Measurements from ENCODE around the gene CRLF1. TPM values are rescaled to one million over a fixed set of nuclear protein-coding genes. Genes with fewer than 3 reads are reported as not detected.

CRLF1 gene, protein sequence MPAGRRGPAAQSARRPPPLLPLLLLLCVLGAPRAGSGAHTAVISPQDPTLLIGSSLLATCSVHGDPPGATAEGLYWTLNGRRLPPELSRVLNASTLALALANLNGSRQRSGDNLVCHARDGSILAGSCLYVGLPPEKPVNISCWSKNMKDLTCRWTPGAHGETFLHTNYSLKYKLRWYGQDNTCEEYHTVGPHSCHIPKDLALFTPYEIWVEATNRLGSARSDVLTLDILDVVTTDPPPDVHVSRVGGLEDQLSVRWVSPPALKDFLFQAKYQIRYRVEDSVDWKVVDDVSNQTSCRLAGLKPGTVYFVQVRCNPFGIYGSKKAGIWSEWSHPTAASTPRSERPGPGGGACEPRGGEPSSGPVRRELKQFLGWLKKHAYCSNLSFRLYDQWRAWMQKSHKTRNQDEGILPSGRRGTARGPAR
- total RNA-seq, result 0.31 and 1.1 TPM in 2 replicates

DNA sequence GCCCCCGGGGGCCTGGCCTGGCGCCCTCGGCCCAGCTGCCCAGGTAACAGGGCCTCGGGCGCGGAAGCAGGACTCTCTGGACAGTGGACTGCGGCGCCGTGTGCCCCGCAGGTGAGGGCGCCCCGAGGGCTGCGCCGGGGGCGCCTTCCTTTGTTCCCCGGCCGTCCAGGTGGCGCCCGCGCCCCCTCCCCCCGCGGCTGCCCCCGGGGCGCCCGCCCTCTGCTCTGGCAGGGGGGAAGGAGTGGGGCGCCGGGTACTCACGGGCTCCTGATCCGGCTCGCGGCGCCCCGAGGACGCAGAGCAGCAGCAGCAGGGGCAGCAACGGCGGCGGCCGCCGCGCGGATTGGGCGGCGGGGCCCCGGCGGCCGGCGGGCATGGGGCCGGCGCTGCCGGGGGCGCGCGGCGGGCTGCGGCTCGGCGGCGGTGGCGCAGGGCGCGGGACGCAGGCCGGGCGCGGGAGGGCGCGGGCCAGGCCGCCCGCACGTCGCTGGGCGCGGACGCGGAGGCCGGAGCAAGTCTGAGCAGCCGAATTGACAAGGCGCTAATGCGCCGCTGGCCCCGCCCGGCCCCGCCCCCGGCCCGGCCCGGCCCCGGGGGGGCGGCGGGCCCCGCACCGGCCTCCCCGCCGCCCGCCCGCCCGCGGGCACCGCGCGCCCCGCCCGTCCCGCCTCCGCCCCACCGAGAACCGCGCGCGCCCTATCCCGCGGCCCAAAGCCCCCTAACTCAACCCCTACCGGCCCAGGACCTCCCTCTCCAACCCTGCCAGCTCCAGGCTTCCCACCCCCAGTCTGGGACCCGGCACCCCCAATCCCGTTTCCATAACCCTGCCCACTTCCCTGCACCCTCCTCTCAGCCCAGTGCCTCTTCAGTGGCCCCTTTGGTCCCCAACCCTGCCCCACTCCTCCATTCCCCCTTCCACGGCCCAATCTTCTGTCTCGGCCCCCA, at the start of gene CRLF1:
TSS of gene CRLF1 (minus strand) at position 519 of the 945 bp plus-strand sequence. CDS start at position 376, 143 bp downstream.

DNA sequence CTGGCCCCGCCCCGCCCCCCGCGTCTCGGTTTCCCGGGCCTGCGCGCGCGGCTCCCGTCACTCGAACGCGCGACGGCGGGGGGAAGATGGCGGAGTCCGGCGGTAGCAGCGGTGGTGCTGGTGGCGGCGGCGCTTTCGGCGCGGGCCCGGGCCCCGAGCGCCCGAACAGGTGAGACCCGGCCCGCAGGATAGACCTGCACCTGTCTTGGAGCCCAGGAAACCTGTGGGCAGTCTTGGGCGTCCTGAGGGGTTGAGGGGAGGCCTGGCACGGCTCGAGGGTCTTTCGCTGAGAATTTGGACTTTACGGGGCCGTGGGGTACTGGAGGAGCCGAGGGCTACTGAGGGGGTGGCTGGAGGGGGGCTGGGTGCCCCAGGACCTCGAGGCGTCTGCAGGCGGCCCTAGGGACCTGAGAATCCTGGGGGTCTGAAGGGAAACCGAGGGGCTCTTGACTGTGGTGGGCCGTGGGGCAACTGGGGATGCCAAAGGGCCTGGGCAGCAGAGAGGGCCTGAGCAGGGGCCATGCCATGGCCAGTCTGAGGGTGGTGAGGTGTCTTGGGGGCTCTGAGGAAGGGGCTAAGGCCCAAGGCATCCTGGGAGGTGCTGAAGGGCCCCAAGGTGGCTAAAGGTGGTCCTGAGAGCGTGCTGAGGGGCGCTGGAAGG, 30.5 kb upstream of the CRLF1 start, which contains the start of gene KLHL26:
TSS of gene KLHL26 (plus strand) at position 60 of the 661 bp plus-strand sequence. CDS start at position 87, 27 bp downstream.

DNA sequence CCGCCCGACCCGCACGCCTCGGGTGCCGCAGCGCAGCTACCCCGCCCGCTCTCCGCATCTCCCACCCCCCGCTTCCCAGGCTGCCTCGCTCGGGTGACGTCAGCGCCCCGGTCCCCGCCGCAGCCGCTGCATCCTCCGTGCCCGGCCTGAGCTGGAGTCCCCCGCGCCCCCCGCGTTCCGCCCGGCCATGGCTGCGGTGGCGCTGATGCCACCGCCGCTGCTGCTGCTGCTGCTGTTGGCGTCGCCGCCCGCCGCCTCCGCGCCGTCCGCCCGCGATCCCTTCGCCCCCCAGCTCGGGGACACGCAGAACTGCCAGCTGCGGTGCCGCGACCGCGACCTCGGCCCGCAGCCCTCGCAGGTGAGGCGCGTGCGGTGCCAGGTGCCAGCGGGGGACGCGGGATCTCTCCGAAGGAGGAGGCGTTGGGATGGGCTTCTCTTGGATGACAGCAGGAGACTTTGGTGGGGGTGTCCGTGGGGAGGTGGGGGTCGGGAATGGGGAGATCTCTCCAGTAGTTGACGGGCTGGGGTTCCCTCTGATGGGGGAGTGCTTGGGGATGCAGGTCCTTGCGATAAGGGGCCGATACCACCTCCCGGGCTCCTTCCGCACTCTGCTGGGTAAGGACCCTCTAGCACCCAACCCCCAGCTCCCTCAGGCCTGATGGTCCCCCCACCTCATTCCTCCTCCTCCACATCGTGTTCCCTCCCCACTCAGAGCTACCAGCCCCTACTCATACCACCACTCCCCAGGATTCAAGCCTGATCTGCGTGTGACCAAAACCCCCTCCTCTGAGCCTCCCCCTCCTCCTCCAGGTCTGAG, 6.4 kb upstream of the CRLF1 start, which contains the start of gene TMEM59L:
TSS of gene TMEM59L (plus strand) at position 99 of the 817 bp plus-strand sequence. CDS start at position 188, 89 bp downstream.

DNA sequence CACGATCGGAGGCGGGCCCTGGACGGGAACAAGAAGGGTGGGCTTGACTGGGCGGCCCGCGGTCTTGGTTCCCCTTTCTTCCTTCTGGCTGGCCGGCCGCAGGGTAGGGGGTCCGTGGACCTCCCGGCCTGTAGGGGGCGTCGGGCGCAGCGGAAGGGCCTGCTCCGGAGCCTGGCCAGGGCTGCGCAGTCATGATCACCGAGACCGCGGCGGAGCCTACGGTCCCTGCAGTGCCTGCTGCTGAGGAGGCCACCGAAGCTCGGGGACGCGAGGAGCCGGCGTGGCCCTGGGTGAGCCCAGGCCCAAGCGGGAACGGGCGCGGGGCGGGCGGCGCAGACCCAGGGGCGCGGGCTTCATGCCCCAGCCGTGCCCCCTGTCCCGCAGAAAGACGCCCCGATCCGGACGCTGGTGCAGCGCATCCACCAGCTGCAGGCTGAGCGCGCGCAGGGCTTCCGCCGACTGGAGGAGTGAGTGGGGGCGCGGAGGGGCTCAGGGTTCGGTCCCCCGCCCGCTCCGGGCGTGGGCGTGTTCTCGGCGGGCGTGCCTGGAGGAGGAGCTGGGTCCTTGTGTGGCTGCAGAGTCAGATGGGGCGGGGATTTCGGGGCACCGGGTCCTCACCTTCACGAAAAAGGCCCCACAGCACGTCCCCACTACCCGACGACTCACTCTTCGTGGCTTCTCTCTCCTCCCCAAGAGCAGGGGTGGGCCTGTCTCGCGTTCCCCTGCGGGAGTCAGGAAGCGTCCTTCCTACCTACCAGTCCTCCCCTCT, 17.8 kb downstream of the CRLF1 start, which contains the start of gene REX1BD:
TSS of gene REX1BD (plus strand) at position 188 of the 769 bp plus-strand sequence. CDS start at position 192, 4 bp downstream.

DNA sequence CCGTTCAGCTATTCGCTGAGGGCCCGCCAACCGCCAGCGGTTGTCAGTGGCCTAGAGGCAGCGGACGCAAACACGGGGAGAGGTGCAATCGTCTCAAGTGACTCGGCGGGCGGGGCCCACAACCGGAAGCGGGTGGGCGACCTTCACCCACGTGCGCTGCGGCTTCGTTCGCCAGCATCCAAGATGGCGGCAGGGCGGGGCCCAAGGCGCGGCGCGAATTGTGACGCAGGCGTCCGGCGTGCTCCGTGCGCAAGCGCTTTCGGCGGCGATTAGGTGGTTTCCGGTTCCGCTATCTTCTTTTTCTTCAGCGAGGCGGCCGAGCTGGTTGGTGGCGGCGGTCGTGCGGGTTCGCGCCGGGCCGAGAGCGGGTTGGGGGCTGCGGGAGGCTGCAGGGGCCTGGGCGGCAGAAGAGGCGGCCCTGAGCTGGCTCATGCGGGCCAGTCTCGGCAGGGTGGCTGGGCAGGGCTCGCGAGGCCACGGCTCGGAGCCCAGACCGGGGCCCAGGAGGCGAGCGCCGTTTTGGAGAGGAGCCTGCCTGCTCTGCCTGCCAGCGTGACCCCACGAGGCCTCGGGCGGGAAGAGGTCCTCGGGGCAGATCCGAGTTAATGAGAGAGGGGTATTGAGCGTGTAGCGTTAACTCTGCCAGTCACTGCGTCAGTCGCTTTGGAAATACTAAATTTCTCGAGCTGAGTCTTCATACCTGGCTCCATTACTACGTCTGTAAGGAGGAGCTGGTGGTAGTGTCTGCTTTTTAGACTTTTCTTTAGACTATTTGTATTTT, 34.8 kb downstream of the CRLF1 start, which contains the start of gene UBA52:
TSS of gene UBA52 (plus strand) at position 294 of the 781 bp plus-strand sequence. CDS start 1,444 bp downstream, outside the sequence.

DNA sequence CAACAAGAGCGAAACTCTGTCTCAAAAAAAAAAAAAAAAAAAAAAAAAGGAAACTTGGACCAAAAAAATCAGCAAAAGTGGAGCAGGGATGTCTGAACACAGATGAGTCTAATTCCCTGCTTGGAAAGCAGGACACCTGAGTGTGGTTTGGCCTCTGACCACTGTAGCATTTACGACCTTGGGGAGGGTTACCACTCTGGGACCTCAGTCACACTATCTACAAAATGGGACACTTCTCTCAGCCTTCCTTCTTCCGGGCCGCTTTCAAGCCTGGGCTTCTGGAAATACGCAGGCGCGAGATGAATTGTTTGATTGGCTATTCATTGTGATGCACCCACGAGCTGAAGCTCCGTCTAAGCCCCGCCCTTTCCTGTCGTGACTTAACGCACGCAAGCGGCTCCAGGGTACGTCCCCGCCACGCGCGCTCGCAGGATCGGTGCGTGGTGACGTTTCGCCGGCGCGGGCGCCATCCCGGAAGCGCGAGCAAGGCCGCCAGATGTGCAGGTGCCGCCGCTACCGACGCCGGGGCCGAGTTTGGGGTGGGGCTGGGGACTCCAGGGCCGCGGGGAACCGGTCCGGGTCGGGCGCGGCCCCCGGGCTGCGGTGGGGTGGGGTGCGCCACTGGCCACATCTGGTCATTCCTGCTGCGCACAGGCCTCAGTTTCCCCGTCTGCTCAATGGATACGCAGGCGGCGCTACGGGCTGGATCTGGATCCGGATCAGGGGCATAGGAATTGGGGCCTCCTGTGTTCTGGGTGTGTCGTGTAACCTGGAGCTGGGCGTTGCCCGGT, 49.0 kb downstream of the CRLF1 start, which contains the start of gene KXD1:
TSS of gene KXD1 (plus strand) at position 460 of the 791 bp plus-strand sequence. CDS start 4,187 bp downstream, outside the sequence.

Other genes with a start within 250 kb of the CRLF1 start
- gene GDF15, start 220.6 kb downstream of the CRLF1 start, total RNA-seq, result 2.2 and 30.3 TPM in 2 replicates
- not detected in 2 replicates for gene LRRC25, start 209.2 kb downstream of the CRLF1 start, total RNA-seq
- 65.4 and 73.2 TPM in 2 replicates for gene SSBP4, start 187.4 kb downstream of the CRLF1 start, total RNA-seq
- gene ISYNA1, start 168.7 kb downstream of the CRLF1 start, total RNA-seq, result 14.0 and 15.5 TPM in 2 replicates
- gene ELL, start 84.7 kb downstream of the CRLF1 start, total RNA-seq, result 16.2 and 20.6 TPM in 2 replicates
- gene FKBP8, start 63.2 kb downstream of the CRLF1 start, total RNA-seq, result 300 and 360 TPM in 2 replicates
- 176 and 181 TPM in 2 replicates for gene KXD1, start 48.9 kb downstream of the CRLF1 start, total RNA-seq
- gene UBA52, start 34.9 kb downstream of the CRLF1 start, total RNA-seq, result 814 and 912 TPM in 2 replicates
- 147 and 161 TPM in 2 replicates for gene REX1BD, start 18.0 kb downstream of the CRLF1 start, total RNA-seq
- gene TMEM59L, start 6.1 kb upstream of the CRLF1 start, total RNA-seq, result not detected in 2 replicates
- gene KLHL26, start 30.2 kb upstream of the CRLF1 start, total RNA-seq, result 2.7 and 5.9 TPM in 2 replicates
- gene CRTC1, start 76.9 kb upstream of the CRLF1 start, total RNA-seq, result 0.80 and 3.0 TPM in 2 replicates
- not detected in 2 replicates for gene COMP, start 184.5 kb upstream of the CRLF1 start, total RNA-seq
- gene UPF1, start 225.2 kb upstream of the CRLF1 start, total RNA-seq, result 51.6 and 56.0 TPM in 2 replicates

All from hair follicular keratinocyte (primary cell).